H1 (cell line): Measurements from ENCODE around the gene ARHGAP15. TPM values are rescaled to one million over a fixed set of nuclear protein-coding genes. Genes with fewer than 3 reads are reported as not detected.

Experiments used
- CTCF ChIA-PET: fragments of 300-600 bp; sonication (Branson Sonifier 250); formaldehyde crosslinking; loops from one replicate; lab custom pipeline; 2021; ENCODE audit not compliant: partially characterized antibody; lab: Charles Lee
- POLR2A ChIA-PET: fragments of 300-600 bp; sonication (Branson Sonifier 250); formaldehyde crosslinking; loops from one replicate; lab custom pipeline; 2021; ENCODE audit warnings: inconsistent platforms; ENCODE audit not compliant: partially characterized antibody; lab: Charles Lee
- DNase-seq, 2 experiments: peaks; one replicate each; pipeline versions ENCODE4 v3.0.0 to v3.0.0-alpha.2; 2010 to 2022; ENCODE audit warnings: low spot score in 2 of 2, low read depth in 1 of 2, mixed read lengths in 1 of 2
- FAIRE-seq: peaks from 2 replicates; lab custom pipeline; 2011; peaks lifted over from hg19 to GRCh38; lab: Jason Lieb, UNC
- H2AFZ ChIP-seq: 2 replicates; pipeline ENCODE4 v1.8.1; 2012; ENCODE audit warnings: low read length, inconsistent platforms
- H2AK5ac ChIP-seq: 2 replicates; pipeline ENCODE4 v1.6.1; 2013; ENCODE audit warnings: low read depth, low read length
- H2BK120ac ChIP-seq: replicated peaks from 2 replicates; pipeline ENCODE3; 2013; ENCODE audit warnings: low read depth, low read length, inconsistent platforms
- H2BK12ac ChIP-seq: 2 replicates; pipeline ENCODE4 v1.6.1; 2013; ENCODE audit warnings: low read depth, low read length
- H2BK15ac ChIP-seq: 2 replicates; pipeline ENCODE4 v1.6.1; 2013; ENCODE audit warnings: low read length
- H2BK20ac ChIP-seq: 2 replicates; pipeline ENCODE4 v1.6.1; 2013; ENCODE audit warnings: low read length
- H2BK5ac ChIP-seq: 2 replicates; pipeline ENCODE4 v1.6.1; 2013; ENCODE audit warnings: low read depth, low read length
- H3K14ac ChIP-seq: 2 replicates; pipeline ENCODE4 v1.6.1; 2013; ENCODE audit warnings: inconsistent platforms; ENCODE audit not compliant: insufficient read length
- H3K18ac ChIP-seq: 2 replicates; pipeline ENCODE4 v1.6.1; 2013; ENCODE audit warnings: low read length; ENCODE audit errors: extremely low read depth
- H3K23ac ChIP-seq: 2 replicates; pipeline ENCODE4 v1.6.1; 2013; ENCODE audit warnings: inconsistent platforms; ENCODE audit not compliant: insufficient read length
- H3K23me2 ChIP-seq: 2 replicates; pipeline ENCODE4 v1.6.1; 2013; ENCODE audit warnings: low read depth, low read length
- H3K27ac ChIP-seq: 2 replicates; pipeline ENCODE4 v1.6.1; 2011; ENCODE audit warnings: low read depth, low read length, inconsistent platforms
- H3K27me3 ChIP-seq, 4 experiments: replicated peaks in 1 of 4; 1 replicate in 1 of 4; 2 replicates in 3 of 4; pipeline versions ENCODE4 v1.6.1 to v1.8.1; 2011 to 2013; ENCODE audit warnings: low read length in 3 of 4, mild to moderate bottlenecking in 3 of 4, inconsistent platforms in 2 of 4, mixed read lengths in 2 of 4, moderate library complexity in 1 of 4; ENCODE audit not compliant: control insufficient read depth in 3 of 4, insufficient read depth in 3 of 4; ENCODE audit errors: extremely low read depth in 1 of 4
- H3K36me3 ChIP-seq, 4 experiments: 2 replicates each; pipeline versions ENCODE4 v1.6.1 to v1.8.1; 2011 to 2013; ENCODE audit warnings: mild to moderate bottlenecking in 4 of 4, low read length in 3 of 4, moderate library complexity in 2 of 4, control low read depth in 1 of 4, inconsistent platforms in 1 of 4; ENCODE audit not compliant: insufficient read depth in 4 of 4, control insufficient read depth in 2 of 4
- H3K4ac ChIP-seq: replicated peaks from 2 replicates; pipeline ENCODE3; 2013; ENCODE audit warnings: low read length, low read depth, mixed read lengths, inconsistent platforms; ENCODE audit not compliant: insufficient read length
- H3K4me1 ChIP-seq, 4 experiments: replicated peaks in 1 of 4; 1 replicate in 1 of 4; 2 replicates in 3 of 4; pipeline versions ENCODE4 v1.6.1 to v1.8.1; 2011 to 2013; ENCODE audit warnings: low read length in 3 of 4, inconsistent platforms in 2 of 4, mixed read lengths in 1 of 4; ENCODE audit not compliant: insufficient read depth in 4 of 4, control insufficient read depth in 3 of 4
- H3K4me2 ChIP-seq, 2 experiments: 2 replicates each; pipeline versions ENCODE4 v1.6.1 to v1.8.1; 2011 to 2013; ENCODE audit warnings: low read depth in 2 of 2, low read length in 2 of 2, control low read depth in 1 of 2, inconsistent platforms in 1 of 2, mild to moderate bottlenecking in 1 of 2; ENCODE audit not compliant: insufficient read depth in 1 of 2
- H3K4me3 ChIP-seq, 4 experiments: fragments of 200-600, 300-600 bp in 1 of 4; sonication (generic), shearing (Covaris generic), sonication (Bioruptor Twin) in 1 of 4; 2 replicates each; pipeline versions ENCODE4 v1.5.1 to v1.8.1; 2011 to 2016; ENCODE audit warnings: low read length in 4 of 4, low read depth in 3 of 4, control low read depth in 2 of 4, inconsistent platforms in 2 of 4, mild to moderate bottlenecking in 2 of 4, mixed read lengths in 1 of 4, moderate library complexity in 1 of 4; ENCODE audit not compliant: insufficient read depth in 2 of 4; ENCODE audit errors: extremely low read depth in 1 of 4
- H3K56ac ChIP-seq: replicated peaks from 2 replicates; pipeline ENCODE3; 2013; ENCODE audit warnings: low read depth, mild to moderate bottlenecking, mixed read lengths, low read length, inconsistent platforms; ENCODE audit not compliant: insufficient read length
- H3K79me1 ChIP-seq: 2 replicates; pipeline ENCODE4 v1.6.1; 2013; ENCODE audit warnings: low read depth, low read length, control low read depth
- H3K79me2 ChIP-seq, 2 experiments: 2 replicates each; pipeline versions ENCODE4 v1.6.1 to v1.8.1; 2012 to 2013; ENCODE audit warnings: low read length in 2 of 2, mild to moderate bottlenecking in 2 of 2, inconsistent platforms in 1 of 2; ENCODE audit not compliant: insufficient read depth in 2 of 2, control insufficient read depth in 1 of 2
- H3K9ac ChIP-seq, 4 experiments: replicated peaks in 1 of 4; 1 replicate in 1 of 4; 2 replicates in 3 of 4; pipeline versions ENCODE4 v1.6.1 to v1.8.1; 2011 to 2013; ENCODE audit warnings: low read depth in 3 of 4, low read length in 3 of 4, control low read depth in 2 of 4, mild to moderate bottlenecking in 2 of 4, moderate library complexity in 2 of 4, inconsistent platforms in 1 of 4; ENCODE audit errors: extremely low read depth in 1 of 4
- H3K9me3 ChIP-seq, 2 experiments: 2 replicates each; pipeline versions ENCODE4 v1.6.1 to v1.8.1; 2012 to 2013; ENCODE audit warnings: mild to moderate bottlenecking in 2 of 2, moderate library complexity in 2 of 2, control low read depth in 1 of 2, inconsistent platforms in 1 of 2, low read depth in 1 of 2, low read length in 1 of 2, mixed read lengths in 1 of 2; ENCODE audit not compliant: insufficient read depth in 2 of 2
- H4K20me1 ChIP-seq, 2 experiments: replicated peaks in 1 of 2; 2 replicates each; pipeline versions ENCODE3 to v1.8.1; 2011 to 2013; ENCODE audit warnings: inconsistent platforms in 2 of 2, low read length in 2 of 2, mild to moderate bottlenecking in 1 of 2; ENCODE audit not compliant: insufficient read depth in 2 of 2, control insufficient read depth in 1 of 2
- H4K5ac ChIP-seq: 2 replicates; pipeline ENCODE4 v1.6.1; 2013; ENCODE audit warnings: low read length, low read depth, mixed read lengths, inconsistent platforms; ENCODE audit not compliant: insufficient read length
- H4K8ac ChIP-seq: 2 replicates; pipeline ENCODE4 v1.8.0; 2013; ENCODE audit warnings: mild to moderate bottlenecking, moderate library complexity, low read length, inconsistent platforms; ENCODE audit not compliant: insufficient read depth; ENCODE audit errors: extremely low read depth
- H4K91ac ChIP-seq: replicated peaks from 2 replicates; pipeline ENCODE3; 2013; ENCODE audit warnings: low read length, mixed read lengths, inconsistent platforms; ENCODE audit not compliant: insufficient read length
- ASH2L ChIP-seq: fragments of 200-600, 300-600 bp; sonication (generic); IDR thresholded peaks from one replicate; pipeline ENCODE4 v1.7.1; 2017; ENCODE audit warnings: low read length
- BRCA1 ChIP-seq: IDR thresholded peaks from 2 replicates; pipeline ENCODE4 v1.6.1; 2012; ENCODE audit warnings: low read depth, low read length, improper control_type of control experiment
- CBX8 ChIP-seq: fragments of 300-800, 300-1000 bp; sonication (generic); IDR thresholded peaks from 2 replicates; pipeline ENCODE4 v1.7.1; 2016; ENCODE audit warnings: low read depth, low read length, borderline replicate concordance
- CREB1 ChIP-seq: IDR thresholded peaks from 2 replicates; pipeline ENCODE4 v1.6.1; 2012; ENCODE audit warnings: inconsistent platforms
- HDAC2 ChIP-seq, 2 experiments: fragments of 300-600 bp in 1 of 2; sonication (generic) in 1 of 2; IDR thresholded peaks; 2 replicates each; pipeline ENCODE4 v1.6.1; 2011 to 2012; ENCODE audit warnings: low read depth in 2 of 2, low read length in 2 of 2, mild to moderate bottlenecking in 2 of 2, moderate library complexity in 2 of 2, borderline replicate concordance in 1 of 2, inconsistent platforms in 1 of 2
- JUND ChIP-seq: IDR thresholded peaks from 2 replicates; pipeline ENCODE4 v1.6.1; 2011; ENCODE audit warnings: mild to moderate bottlenecking, improper control_type of control experiment, low read length
- RAD21 ChIP-seq, 2 experiments: IDR thresholded peaks in 1 of 2; conservative IDR thresholded peaks in 1 of 2; 2 replicates each; pipeline ENCODE4 v1.6.1; 2011; ENCODE audit warnings: low read depth in 2 of 2, low read length in 2 of 2, improper control_type of control experiment in 1 of 2, inconsistent platforms in 1 of 2, mild to moderate bottlenecking in 1 of 2, moderate library complexity in 1 of 2
- WGBS, 2 experiments: shearing (Covaris generic) in 1 of 2; methylation state at CpG; one replicate each; pipeline versions ENCODE4 v1.1.6 to v1.1.7; 2013 to 2015; ENCODE audit warnings: low lambda C conversion rate in 2 of 2, mixed read lengths in 2 of 2, inconsistent platforms in 1 of 2, low coverage in 1 of 2, missing lambda C conversion rate in 1 of 2; ENCODE audit not compliant: insufficient replicate concordance in 2 of 2, insufficient coverage in 1 of 2, insufficient read length in 1 of 2; ENCODE audit errors: extremely low coverage in 1 of 2, missing lambda C conversion rate in 1 of 2; 5-methylcytosine and 5-hydroxymethylcytosine counted together
- polyA plus RNA-seq, 7 experiments: library from polyadenylated mRNA; depleted of rRNA in 3 of 7; stranded (reverse) in 5 of 7; unstranded in 2 of 7; fragments of >200 nt in 5 of 7; fragments of 200-250 nt in 2 of 7; gene quantifications; 1 replicate in 5 of 7; 2 replicates in 1 of 7; 4 replicates in 1 of 7; pipeline versions ENCODE4 v1.2.1 to v1.2.3, GENCODE V29; 2011 to 2013; ENCODE audit warnings: missing spikeins in 2 of 7, mixed read lengths in 2 of 7
- total RNA-seq: library from RNA; stranded (reverse); fragmentation: NEBNext Ultra II Directional; extraction: Animal tissue kit (Norgen Biotek cat#: 25700); gene quantifications from 2 replicates; pipeline ENCODE4 v1.2.1, GENCODE V29; 2021
- TF ChIP-seq, protein P1 (sequence below): IDR thresholded peaks from 2 replicates; pipeline ENCODE4 v1.6.1; 2012; ENCODE audit warnings: inconsistent platforms
- TF ChIP-seq, protein P2 (sequence below): IDR thresholded peaks from 2 replicates; pipeline ENCODE4 v1.6.1; 2012; ENCODE audit warnings: low read length, inconsistent platforms

The ARHGAP15 gene
- total and polyA plus RNA-seq, 2 of the 8 experiments (the other 6 are each of a cell fraction or from before 2014, with no cell fraction given): not detected

DNA sequence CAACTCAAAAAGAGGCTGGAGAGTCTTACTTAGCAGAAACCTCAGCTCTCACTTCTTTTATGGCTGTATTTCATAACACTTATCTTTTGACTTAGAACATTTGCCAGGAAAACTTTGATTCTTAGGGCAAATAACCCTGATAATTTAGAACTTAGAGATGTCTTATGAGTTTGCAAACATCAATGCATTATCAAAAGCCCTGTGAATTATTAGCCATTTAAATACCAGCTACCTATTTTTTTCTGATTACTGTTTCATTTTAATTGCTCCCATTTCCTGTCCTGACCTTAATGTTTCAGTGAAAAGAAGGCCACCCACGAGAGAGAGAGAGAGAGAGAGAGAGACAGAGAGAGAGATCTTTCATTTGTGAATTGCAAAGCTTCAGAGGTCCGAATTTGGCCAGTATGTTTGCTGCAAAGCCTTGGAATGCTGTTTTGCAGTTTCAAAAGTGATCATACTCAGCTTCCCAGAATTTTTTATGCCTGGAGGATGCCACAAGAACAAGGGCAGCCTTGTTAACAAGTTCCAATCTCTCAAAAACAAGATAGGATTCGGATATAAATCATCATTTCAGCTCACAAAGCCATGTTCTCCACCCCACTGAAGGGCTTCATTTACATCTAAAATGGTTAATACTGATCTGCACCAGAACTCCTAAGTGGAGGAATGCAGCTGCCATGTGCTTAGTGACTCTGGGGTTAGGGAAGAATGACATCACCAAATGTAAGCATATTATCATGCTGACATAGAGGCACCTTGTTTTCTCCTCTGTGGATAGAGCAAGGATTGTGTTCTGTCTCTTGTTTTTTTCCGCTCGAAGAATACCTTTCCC lies 478.2 kb downstream of the ARHGAP15 start:
- Histone ChIP-seq H4K91ac (no peak overlapping the region), H4K20me1 (no peaks in the 10 kb centered on the region), H3K36me3 (no peaks in the 10 kb centered on the region), H2AFZ (peak overlapping the region; percentile 29; the same call in 1 of the 2 replicates), H3K23ac (no peak overlapping the region), H3K9ac (no peak overlapping the region), H3K14ac (no peak overlapping the region), H2BK12ac (no peak overlapping the region), H3K4ac (no peak overlapping the region), H4K5ac (no peak overlapping the region), H2BK120ac (no peak overlapping the region), H3K79me2 (no peaks in the 10 kb centered on the region), H3K79me1 (no peaks in the 10 kb centered on the region), H3K4me2 (peak overlapping the region; percentile 22 to 35), H3K27me3 (no peaks in the 10 kb centered on the region; a peak in 1 of 7 replicates), H3K9me3 (no peaks in the 10 kb centered on the region), H4K8ac (no peak overlapping the region), H2AK5ac (no peak overlapping the region), H3K4me1 (peaks cover 0 to 20% (median 12%) of the 10 kb centered on the region in 4 experiments; a peak in 5 of 7 replicates), H3K18ac (no peak overlapping the region), H3K27ac (no peak overlapping the region), H2BK20ac (no peak overlapping the region), H3K56ac (no peak overlapping the region), H3K4me3 (peak overlapping the region in 1 of 4 experiments; percentile 8; a peak in 1 of 8 replicates), H2BK5ac (peak overlapping the region; percentile 26; the same call in 1 of the 2 replicates), H2BK15ac (no peak overlapping the region), H3K23me2 (no peaks in the 10 kb centered on the region)
- peak in 1 of 2 experiments; percentile 19 for DNase-seq
- WGBS, 2 experiments: 30% methylated on average over 5 of the region's 5 CpGs; no CpG with 5 or more reads in 1 of the 2 experiments
- CTCF ChIA-PET: interaction anchor here (1.0 to 1.1 kb wide), 2 partner anchors 23 to 32 kb away, joined by 3 to 5 read pairs; no protein-coding TSS in a partner anchor
- POLR2A ChIA-PET: no interaction called here
- peak; percentile 58 for FAIRE-seq
- 0 out of 4 replicates have a peak, but pooled peaks of 1 of the 2 experiments have one; percentile 34 for TF ChIP-seq HDAC2 (IDR thresholded peaks at IDR 0.05; ENCODE audit: borderline replicate concordance in 1 of 2, low read depth in 2 of 2, low read length in 2 of 2)
- peak; percentile 74 for TF ChIP-seq JUND
- TF ChIP-seq ASH2L: peak; percentile 19
- TF ChIP-seq BRCA1: no peak
- no peak for TF ChIP-seq CBX8
- TF ChIP-seq, protein P1, sequence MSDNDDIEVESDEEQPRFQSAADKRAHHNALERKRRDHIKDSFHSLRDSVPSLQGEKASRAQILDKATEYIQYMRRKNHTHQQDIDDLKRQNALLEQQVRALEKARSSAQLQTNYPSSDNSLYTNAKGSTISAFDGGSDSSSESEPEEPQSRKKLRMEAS: peak; percentile 88
- TF ChIP-seq, protein P2, sequence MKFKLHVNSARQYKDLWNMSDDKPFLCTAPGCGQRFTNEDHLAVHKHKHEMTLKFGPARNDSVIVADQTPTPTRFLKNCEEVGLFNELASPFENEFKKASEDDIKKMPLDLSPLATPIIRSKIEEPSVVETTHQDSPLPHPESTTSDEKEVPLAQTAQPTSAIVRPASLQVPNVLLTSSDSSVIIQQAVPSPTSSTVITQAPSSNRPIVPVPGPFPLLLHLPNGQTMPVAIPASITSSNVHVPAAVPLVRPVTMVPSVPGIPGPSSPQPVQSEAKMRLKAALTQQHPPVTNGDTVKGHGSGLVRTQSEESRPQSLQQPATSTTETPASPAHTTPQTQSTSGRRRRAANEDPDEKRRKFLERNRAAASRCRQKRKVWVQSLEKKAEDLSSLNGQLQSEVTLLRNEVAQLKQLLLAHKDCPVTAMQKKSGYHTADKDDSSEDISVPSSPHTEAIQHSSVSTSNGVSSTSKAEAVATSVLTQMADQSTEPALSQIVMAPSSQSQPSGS: peak; percentile 87
- peak; percentile 91 for TF ChIP-seq CREB1
- no peak for TF ChIP-seq RAD21 (IDR thresholded peaks at IDR 0.05 in 1 of 2, conservative IDR thresholded peaks at IDR 0.05 in 1 of 2; ENCODE audit: low read depth in 2 of 2, low read length in 2 of 2)
